ENCODE measurements around the gene KRTAP10-8. TPM values are rescaled to one million over a fixed set of nuclear protein-coding genes. Genes with fewer than 3 reads are reported as not detected.
"Not testable (repeated sequence)": the region's sequence is repeated elsewhere in the genome, so short reads cannot be mapped to it uniquely, and the experiment has no call there.

The KRTAP10-8 gene
- polyA plus RNA-seq, 1 experiment = not detected

DNA sequence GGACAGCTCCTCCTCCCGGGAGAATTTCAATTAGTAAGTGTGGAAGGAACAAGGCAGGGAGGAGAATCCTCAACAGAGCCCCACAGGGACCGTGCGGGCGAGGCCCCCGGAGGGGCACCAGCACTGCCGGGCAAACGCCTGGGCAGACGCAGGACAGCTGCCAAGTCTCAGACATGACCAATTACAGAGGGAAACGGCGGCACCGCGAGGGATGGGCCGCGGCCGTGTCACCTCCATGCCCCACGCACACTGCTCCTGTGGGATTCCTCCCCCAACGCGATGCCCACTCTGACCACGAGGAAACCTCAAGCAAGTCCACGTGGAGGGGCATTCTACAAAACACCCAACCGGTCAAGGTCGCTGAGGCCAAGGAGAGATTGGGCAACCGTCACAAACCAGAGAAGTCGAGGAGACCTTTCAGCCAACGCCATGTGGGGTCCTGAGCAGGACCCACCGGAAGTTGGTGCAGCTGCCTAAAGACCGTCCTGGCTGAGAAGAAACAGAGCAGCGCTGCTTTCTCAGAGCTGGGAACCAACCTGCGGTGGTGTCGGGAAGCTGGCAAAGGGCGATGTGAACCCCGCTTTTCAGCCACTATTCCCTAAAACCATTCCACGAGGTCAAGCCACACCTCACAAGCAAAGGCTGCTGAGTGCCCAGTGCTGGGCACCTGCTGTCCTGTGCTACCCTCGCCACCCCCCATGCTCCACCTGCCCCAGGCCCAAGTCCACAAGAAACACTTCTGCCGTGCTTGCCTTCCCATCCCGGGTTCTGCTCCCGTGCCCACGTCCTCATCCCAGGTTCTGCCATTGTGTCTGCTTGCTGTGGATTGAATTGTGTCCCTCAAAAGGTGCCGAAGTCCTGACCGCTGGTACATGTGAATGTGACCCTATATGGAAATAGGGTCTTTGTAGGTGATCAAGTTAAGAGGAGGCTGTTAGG lies 39.8 kb upstream of the KRTAP10-8 start:
- TF ChIP-seq CTCF (IDR thresholded peaks at IDR 0.05; ENCODE audit: insufficient read depth, low read depth, low read length) = no peak
- POLR2A ChIA-PET = no interaction called here
- Histone ChIP-seq H3K27me3 (ENCODE audit: control insufficient read depth, insufficient read depth, low read length) (no peaks in the 10 kb centered on the region), H3K4me3 (ENCODE audit: low read depth, low read length) (no peak overlapping the region), H3K36me3 (ENCODE audit: control insufficient read depth, insufficient read depth, low read length) (no peaks in the 10 kb centered on the region)
- DNase-seq (ENCODE audit: low read depth) = no peak
- CTCF ChIA-PET = no interaction called here

GRCh38 chr21:44572959-44573583 lies 38.8 kb upstream of the KRTAP10-8 start:
- TF ChIP-seq CTCF (IDR thresholded peaks at IDR 0.05; ENCODE audit: insufficient read depth, low read depth, low read length) = no peak
- H3K36me3 ChIP-seq (ENCODE audit: control insufficient read depth, insufficient read depth, low read length) = no peaks in the 10 kb centered on the region
- ChIA-PET CTCF (interaction anchor here (0.7 kb wide), 1 partner anchor 36 kb away, joined by 3 read pairs; no protein-coding TSS in a partner anchor), POLR2A (no interaction called here)
- no peak for DNase-seq (ENCODE audit: low read depth)
- no peaks in the 10 kb centered on the region for H3K27me3 ChIP-seq (ENCODE audit: control insufficient read depth, insufficient read depth, low read length)
- no peak overlapping the region for H3K4me3 ChIP-seq (ENCODE audit: low read depth, low read length)

DNA sequence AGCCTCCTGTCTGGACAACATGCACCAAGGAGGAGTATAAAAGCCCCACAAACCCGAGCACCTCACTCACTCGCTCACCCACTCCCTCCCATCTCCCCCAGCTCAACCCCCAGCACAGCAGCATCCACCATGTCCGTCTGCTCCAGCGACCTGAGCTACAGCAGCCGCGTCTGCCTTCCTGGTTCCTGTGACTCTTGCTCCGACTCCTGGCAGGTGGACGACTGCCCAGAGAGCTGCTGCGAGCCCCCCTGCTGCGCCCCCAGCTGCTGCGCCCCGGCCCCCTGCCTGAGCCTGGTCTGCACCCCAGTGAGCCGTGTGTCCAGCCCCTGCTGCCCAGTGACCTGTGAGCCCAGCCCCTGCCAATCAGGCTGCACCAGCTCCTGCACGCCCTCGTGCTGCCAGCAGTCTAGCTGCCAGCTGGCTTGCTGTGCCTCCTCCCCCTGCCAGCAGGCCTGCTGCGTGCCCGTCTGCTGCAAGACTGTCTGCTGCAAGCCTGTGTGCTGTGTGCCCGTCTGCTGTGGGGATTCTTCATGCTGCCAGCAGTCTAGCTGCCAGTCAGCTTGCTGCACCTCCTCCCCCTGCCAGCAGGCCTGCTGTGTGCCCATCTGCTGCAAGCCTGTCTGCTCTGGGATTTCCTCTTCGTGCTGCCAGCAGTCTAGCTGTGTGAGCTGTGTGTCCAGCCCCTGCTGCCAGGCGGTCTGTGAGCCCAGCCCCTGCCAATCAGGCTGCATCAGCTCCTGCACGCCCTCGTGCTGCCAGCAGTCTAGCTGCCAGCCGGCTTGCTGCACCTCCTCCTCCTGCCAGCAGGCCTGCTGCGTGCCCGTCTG lies 38.0 kb upstream of the KRTAP10-8 start, which contains the start of gene KRTAP10-4:
KRTAP10-4 (plus strand) TSS at position 100 of the 827 bp plus-strand sequence; CDS start at position 130, 30 bp downstream.
- POLR2A ChIA-PET; H3K36me3 ChIP-seq (ENCODE audit: control insufficient read depth, insufficient read depth, low read length); DNase-seq (ENCODE audit: low read depth); H3K27me3 ChIP-seq (ENCODE audit: control insufficient read depth, insufficient read depth, low read length); H3K4me3 ChIP-seq (ENCODE audit: low read depth, low read length): not testable (repeated sequence)
- CTCF ChIA-PET = interaction anchor here (0.7 to 1.2 kb wide), 2 partner anchors 11 to 37 kb away, joined by 3 read pairs; no protein-coding TSS in a partner anchor

- POLR2A ChIA-PET = no interaction called here
Measured at GRCh38 chr21:44574457-44575306, 37.2 kb upstream of the KRTAP10-8 start.

More at GRCh38 chr21:44574457-44575306, 37.2 kb upstream of the KRTAP10-8 start:
- CTCF ChIA-PET = interaction anchor here (1.2 kb wide), 1 partner anchor 10 kb away, joined by 3 read pairs; no protein-coding TSS in a partner anchor
- DNase-seq (ENCODE audit: low read depth) = no peak
- no peak overlapping the region for H3K4me3 ChIP-seq (ENCODE audit: low read depth, low read length)
- no peaks in the 10 kb centered on the region for H3K36me3 ChIP-seq (ENCODE audit: control insufficient read depth, insufficient read depth, low read length)
- H3K27me3 ChIP-seq (ENCODE audit: control insufficient read depth, insufficient read depth, low read length) = no peaks in the 10 kb centered on the region
- TF ChIP-seq CTCF (IDR thresholded peaks at IDR 0.05; ENCODE audit: insufficient read depth, low read depth, low read length) = no peak
